DMS114 treated with DMSO at 0.1 percent for 48 hours (cell line): ENCODE measurements around the gene CGNL1.

Experiments used
- DNase-seq: peaks from one replicate; lab custom pipeline; 2025; ENCODE audit not compliant: unreplicated experiment; lab: John Stamatoyannopoulos, UW

The CGNL1 gene

GRCh38 chr15:57353317-57353804, 22.9 kb upstream of the CGNL1 start:
- no peak for DNase-seq

- DNase-seq: no peak
Observed at GRCh38 chr15:57354436-57355123, 21.7 kb upstream of the CGNL1 start.

- DNase-seq: no peak
Observed at GRCh38 chr15:57355259-57355658, 21.0 kb upstream of the CGNL1 start.

- no peak for DNase-seq
Observed at GRCh38 chr15:57356178-57356577, 20.1 kb upstream of the CGNL1 start.

- DNase-seq: no peak
Observed at GRCh38 chr15:57356636-57357035, 19.7 kb upstream of the CGNL1 start.

- no peak for DNase-seq
Observed at GRCh38 chr15:57357799-57358198, 18.5 kb upstream of the CGNL1 start.

- no peak for DNase-seq
Observed at GRCh38 chr15:57358571-57358970, 17.7 kb upstream of the CGNL1 start.

GRCh38 chr15:57363661-57364060, 12.6 kb upstream of the CGNL1 start:
- no peak for DNase-seq

GRCh38 chr15:57364282-57365007, 11.9 kb upstream of the CGNL1 start:
- no peak for DNase-seq

- no peak for DNase-seq
Observed at GRCh38 chr15:57367556-57367955, 8.7 kb upstream of the CGNL1 start.

GRCh38 chr15:57370929-57371328, 5.4 kb upstream of the CGNL1 start:
- no peak for DNase-seq

- DNase-seq: no peak
Observed at GRCh38 chr15:57373251-57373881, 2.9 kb upstream of the CGNL1 start.

GRCh38 chr15:57373882-57374276, 2.4 kb upstream of the CGNL1 start:
- no peak for DNase-seq

- no peak for DNase-seq
Observed at GRCh38 chr15:57376696-57377477, 582 bp downstream of the CGNL1 start.

- peak; percentile 9 for DNase-seq
Observed at GRCh38 chr15:57377478-57377847, 1.2 kb downstream of the CGNL1 start.

GRCh38 chr15:57379487-57379886, 3.2 kb downstream of the CGNL1 start:
- no peak for DNase-seq

GRCh38 chr15:57380854-57381253, 4.5 kb downstream of the CGNL1 start:
- DNase-seq: no peak

GRCh38 chr15:57382215-57382614, 5.9 kb downstream of the CGNL1 start:
- DNase-seq: no peak

- DNase-seq: no peak
Observed at GRCh38 chr15:57382969-57383368, 6.7 kb downstream of the CGNL1 start.

GRCh38 chr15:57384024-57384423, 7.7 kb downstream of the CGNL1 start:
- DNase-seq: no peak

GRCh38 chr15:57384816-57385215, 8.5 kb downstream of the CGNL1 start:
- no peak for DNase-seq
